Right atrium auricular region (tissue), 2 donors: Measurements from ENCODE around the gene SLC12A3. TPM values are rescaled to one million over a fixed set of nuclear protein-coding genes. Genes with fewer than 3 reads are reported as not detected.

Experiments
- DNase-seq: peaks from one replicate; pipeline ENCODE4 v3.0.0-alpha.2; 2019; ENCODE audit warnings: low spot score
- H3K27ac ChIP-seq, 2 donors: fragments of 200-600 bp; sonication (generic); 1 replicate in 1 of 2; 2 replicates in 1 of 2; pipeline ENCODE4 v1.5.1; 2016 to 2019
- H3K27me3 ChIP-seq, 2 donors: fragments of 200-600 bp; sonication (generic); one replicate each; pipeline versions ENCODE4 v1.5.1 to v1.6.0; 2017 to 2019
- H3K36me3 ChIP-seq: fragments of 200-600 bp; sonication (generic); one replicate; pipeline ENCODE4 v1.5.1; 2016
- H3K4me1 ChIP-seq, 2 donors: fragments of 200-600 bp; sonication (generic); one replicate each; pipeline versions ENCODE4 v1.5.1 to v1.6.0; 2017 to 2019
- H3K4me3 ChIP-seq, 2 donors: fragments of 200-600 bp; sonication (generic); 1 replicate in 1 of 2; 2 replicates in 1 of 2; pipeline ENCODE4 v1.5.1; 2017 to 2019; ENCODE audit warnings: mild to moderate bottlenecking in 1 of 2, moderate library complexity in 1 of 2
- H3K9me3 ChIP-seq, 2 donors: fragments of 200-600 bp; sonication (generic); one replicate each; pipeline ENCODE4 v1.5.1; 2019
- CTCF ChIP-seq, 2 donors: fragments of 200-600 bp; sonication (generic); IDR thresholded peaks; one replicate each; pipeline ENCODE4 v1.5.1; 2019; ENCODE audit warnings: antibody characterized with exemption in 2 of 2
- total RNA-seq, 2 donors: library from RNA; depleted of rRNA; stranded (reverse); fragments of >200 nt; gene quantifications; one replicate each; pipeline ENCODE4 v1.1.0, GENCODE V29; 2016

SLC12A3 gene
- total RNA-seq, 2 donors from 2014 or later = not detected

DNA sequence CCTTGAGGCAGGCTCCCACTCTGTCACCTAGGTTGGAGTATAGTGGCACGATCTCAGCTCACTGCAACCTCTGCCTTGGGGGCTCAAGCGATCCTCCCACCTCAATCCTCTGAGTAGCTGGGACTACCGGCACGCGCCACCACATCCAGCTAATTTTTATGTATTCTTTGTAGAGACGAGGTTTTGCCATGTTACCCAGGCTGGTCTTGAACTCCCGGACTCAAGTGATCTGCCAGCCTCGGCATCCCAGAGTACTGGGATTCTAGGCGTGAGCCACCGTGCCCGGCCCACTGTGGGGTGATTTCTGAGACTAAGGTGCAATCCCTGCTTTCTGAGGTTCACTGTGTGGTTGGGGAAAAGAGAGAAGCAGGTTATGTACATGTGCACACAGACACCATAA, 12.0 kb upstream of the SLC12A3 start:
- H3K36me3 ChIP-seq = no peaks in the 10 kb centered on the region
- no peaks in the 10 kb centered on the region for H3K9me3 ChIP-seq
- no peak overlapping the region for H3K4me3 ChIP-seq
- H3K4me1 ChIP-seq = peaks cover 0 to 11% of the 10 kb centered on the region in 2 donors
- no peak overlapping the region for H3K27ac ChIP-seq
- no peak for TF ChIP-seq CTCF (IDR thresholded peaks at IDR 0.05)
- DNase-seq = no peak
- H3K27me3 ChIP-seq = no peaks in the 10 kb centered on the region

DNA sequence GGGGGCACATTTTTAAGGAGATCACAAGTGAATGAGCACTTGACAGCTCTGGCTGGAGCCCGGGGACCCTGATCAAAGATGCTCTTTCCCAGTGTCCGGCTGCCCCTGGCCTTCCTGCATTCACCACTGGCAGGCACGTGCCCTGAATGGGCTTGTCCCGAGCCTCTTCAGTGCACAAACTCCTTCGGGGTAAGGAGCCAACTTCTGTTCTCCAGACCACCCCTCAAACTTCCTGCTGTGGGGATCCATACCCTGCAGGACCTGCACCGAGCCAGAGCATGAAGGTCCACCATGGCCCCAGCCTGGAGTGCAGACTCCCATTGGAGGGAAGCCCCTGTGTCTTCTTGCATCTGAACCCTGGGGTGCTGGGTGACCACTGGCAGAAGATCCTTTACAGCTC, 9.8 kb upstream of the SLC12A3 start:
- TF ChIP-seq CTCF (IDR thresholded peaks at IDR 0.05) = no peak
- Histone ChIP-seq H3K4me3 (no peak overlapping the region), H3K27me3 (no peaks in the 10 kb centered on the region), H3K36me3 (no peaks in the 10 kb centered on the region), H3K9me3 (no peaks in the 10 kb centered on the region), H3K4me1 (no peaks in the 10 kb centered on the region), H3K27ac (no peak overlapping the region)
- DNase-seq = no peak

DNA sequence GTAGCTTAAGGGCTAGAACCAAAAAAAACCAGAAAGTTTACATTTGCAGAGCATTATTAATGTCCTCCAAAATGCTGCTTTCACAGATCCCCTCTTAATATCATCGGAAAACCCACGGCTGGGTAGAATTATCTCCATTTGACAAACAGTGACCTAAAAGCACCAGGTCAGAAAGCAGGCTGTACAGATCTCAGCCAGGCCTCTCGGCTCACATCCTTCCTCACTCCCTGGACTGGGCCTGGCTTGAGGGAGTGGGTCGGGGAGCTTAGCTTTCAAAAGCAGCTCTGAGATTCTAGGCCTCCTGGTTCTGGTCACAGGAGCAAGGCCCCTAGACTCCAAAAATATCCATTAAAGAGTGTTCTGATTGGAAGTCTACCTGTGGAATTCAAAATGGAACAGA, 9.1 kb upstream of the SLC12A3 start:
- no peak for DNase-seq
- no peaks in the 10 kb centered on the region for H3K4me1 ChIP-seq
- TF ChIP-seq CTCF (IDR thresholded peaks at IDR 0.05) = no peak

GRCh38 chr16:56856876-56857447, 8.0 kb upstream of the SLC12A3 start:
- no peaks in the 10 kb centered on the region for H3K27me3 ChIP-seq
- H3K27ac ChIP-seq = no peak overlapping the region
- TF ChIP-seq CTCF (IDR thresholded peaks at IDR 0.05) = no peak
- H3K4me3 ChIP-seq = no peak overlapping the region
- no peaks in the 10 kb centered on the region for H3K4me1 ChIP-seq
- no peaks in the 10 kb centered on the region for H3K36me3 ChIP-seq
- H3K9me3 ChIP-seq = no peaks in the 10 kb centered on the region
- no peak for DNase-seq

More for the DNA sequence above, 9.1 kb upstream of the SLC12A3 start:
- H3K27me3 ChIP-seq = no peaks in the 10 kb centered on the region
- H3K27ac ChIP-seq = no peak overlapping the region
- H3K9me3 ChIP-seq = no peaks in the 10 kb centered on the region
- no peaks in the 10 kb centered on the region for H3K36me3 ChIP-seq
- no peak overlapping the region for H3K4me3 ChIP-seq

DNA sequence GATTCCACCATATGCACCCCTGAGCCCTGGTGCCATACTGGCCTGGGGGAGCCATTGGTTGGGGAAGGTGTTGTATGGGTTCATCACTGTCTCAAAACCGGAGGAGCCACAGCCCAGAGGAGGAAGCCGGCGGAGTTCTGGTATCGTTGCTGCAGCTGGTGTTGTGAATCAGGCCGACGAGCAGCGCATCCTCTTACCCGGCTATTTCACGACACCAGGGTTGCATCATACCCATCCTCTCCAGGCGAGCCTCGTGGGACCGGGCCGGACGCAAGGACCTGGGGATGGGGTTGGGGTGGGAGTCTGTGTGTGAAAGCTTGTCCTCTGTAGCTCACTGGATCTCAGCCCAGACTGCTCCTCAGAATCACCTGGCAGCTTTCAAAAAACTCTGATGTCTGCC, 6.6 kb upstream of the SLC12A3 start:
- no peak for DNase-seq
- Histone ChIP-seq H3K27me3 (no peaks in the 10 kb centered on the region), H3K9me3 (no peaks in the 10 kb centered on the region), H3K36me3 (no peaks in the 10 kb centered on the region), H3K4me3 (no peak overlapping the region), H3K27ac (no peak overlapping the region), H3K4me1 (no peaks in the 10 kb centered on the region)
- no peak for TF ChIP-seq CTCF (IDR thresholded peaks at IDR 0.05)

- Histone ChIP-seq H3K9me3 (no peaks in the 10 kb centered on the region), H3K27ac (no peak overlapping the region), H3K4me3 (no peak overlapping the region), H3K27me3 (no peaks in the 10 kb centered on the region), H3K36me3 (no peaks in the 10 kb centered on the region), H3K4me1 (no peaks in the 10 kb centered on the region)
- TF ChIP-seq CTCF (IDR thresholded peaks at IDR 0.05) = no peak
- DNase-seq = no peak
Observed at GRCh38 chr16:56859636-56860035, 5.4 kb upstream of the SLC12A3 start.
